NCI-H2196 treated with DMSO at 0.1 percent for 48 hours (cell line): ENCODE data around the gene PATJ.
"Not testable (repeated sequence)": the region's sequence is repeated elsewhere in the genome, so short reads cannot be mapped to it uniquely, and the experiment has no call there.

Experiments used
- DNase-seq: peaks from one replicate; lab custom pipeline; 2025; ENCODE audit not compliant: unreplicated experiment; lab: John Stamatoyannopoulos, UW

The PATJ gene

GRCh38 chr1:61819421-61819820 is 77.1 kb downstream of the PATJ start:
- no peak for DNase-seq

GRCh38 chr1:61825393-61825792 is 83.1 kb downstream of the PATJ start:
- no peak for DNase-seq

GRCh38 chr1:61828805-61829204 is 86.5 kb downstream of the PATJ start:
- no peak for DNase-seq

GRCh38 chr1:61836649-61837048 is 94.4 kb downstream of the PATJ start:
- DNase-seq = no peak

GRCh38 chr1:61837607-61838006 is 95.3 kb downstream of the PATJ start:
- not testable (repeated sequence) for DNase-seq

- no peak for DNase-seq
Observed at GRCh38 chr1:61839679-61840078, 97.4 kb downstream of the PATJ start.

- no peak for DNase-seq
Observed at GRCh38 chr1:61842036-61842435, 99.8 kb downstream of the PATJ start.

- DNase-seq = no peak
Observed at GRCh38 chr1:61842863-61843514, 100.7 kb downstream of the PATJ start.

- DNase-seq = no peak
Observed at GRCh38 chr1:61844006-61844405, 101.7 kb downstream of the PATJ start.

GRCh38 chr1:61844664-61845063 is 102.4 kb downstream of the PATJ start:
- DNase-seq = not testable (repeated sequence)

- DNase-seq = no peak
Observed at GRCh38 chr1:61851235-61851634, 109.0 kb downstream of the PATJ start.

GRCh38 chr1:61851849-61852669 is 109.8 kb downstream of the PATJ start:
- DNase-seq = peak; percentile 32

- no peak for DNase-seq
Observed at GRCh38 chr1:61852670-61853015, 110.4 kb downstream of the PATJ start.

- DNase-seq = no peak
Observed at GRCh38 chr1:61853583-61853982, 111.3 kb downstream of the PATJ start.

GRCh38 chr1:61864489-61864888 is 122.2 kb downstream of the PATJ start:
- DNase-seq = no peak

GRCh38 chr1:61865646-61866220 is 123.5 kb downstream of the PATJ start:
- no peak for DNase-seq

- no peak for DNase-seq
Observed at GRCh38 chr1:61869691-61870109, 127.4 kb downstream of the PATJ start.

- no peak for DNase-seq
Observed at GRCh38 chr1:61872206-61872605, 129.9 kb downstream of the PATJ start.

- no peak for DNase-seq
Observed at GRCh38 chr1:61873581-61873980, 131.3 kb downstream of the PATJ start.

GRCh38 chr1:61873994-61874393 is 131.7 kb downstream of the PATJ start:
- DNase-seq = no peak

GRCh38 chr1:61875198-61875597 is 132.9 kb downstream of the PATJ start:
- DNase-seq = no peak

- DNase-seq = not testable (repeated sequence)
Observed at GRCh38 chr1:61879887-61880474, 137.7 kb downstream of the PATJ start.
